ENCODE measurements around the gene UVSSA.
A peak's percentile ranks its signal among the peaks of the same experiment; 100 is the strongest.

The UVSSA gene

DNA sequence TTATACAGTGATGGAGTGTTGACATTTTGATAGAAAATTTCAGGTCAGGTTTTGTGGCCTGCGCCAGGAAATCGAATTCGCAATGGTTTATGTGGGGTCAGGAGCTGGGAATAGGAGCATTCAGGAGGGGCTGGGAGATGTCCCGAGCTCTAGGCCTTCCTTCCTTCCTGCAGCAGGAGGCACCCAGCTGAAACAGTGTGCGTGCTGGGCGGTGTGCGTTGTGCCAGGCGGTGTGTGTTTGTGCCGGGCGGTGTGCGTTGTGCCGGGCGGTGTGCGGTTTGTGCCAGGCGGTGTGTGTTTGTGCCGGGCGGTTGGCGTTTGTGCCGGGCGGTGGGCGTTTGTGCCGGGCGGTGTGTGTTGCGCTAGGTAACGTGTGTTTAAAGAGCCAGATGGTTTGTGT lies 1.7 kb downstream of the UVSSA start:
- DNase-seq (ENCODE audit: low read depth) = no peak

DNA sequence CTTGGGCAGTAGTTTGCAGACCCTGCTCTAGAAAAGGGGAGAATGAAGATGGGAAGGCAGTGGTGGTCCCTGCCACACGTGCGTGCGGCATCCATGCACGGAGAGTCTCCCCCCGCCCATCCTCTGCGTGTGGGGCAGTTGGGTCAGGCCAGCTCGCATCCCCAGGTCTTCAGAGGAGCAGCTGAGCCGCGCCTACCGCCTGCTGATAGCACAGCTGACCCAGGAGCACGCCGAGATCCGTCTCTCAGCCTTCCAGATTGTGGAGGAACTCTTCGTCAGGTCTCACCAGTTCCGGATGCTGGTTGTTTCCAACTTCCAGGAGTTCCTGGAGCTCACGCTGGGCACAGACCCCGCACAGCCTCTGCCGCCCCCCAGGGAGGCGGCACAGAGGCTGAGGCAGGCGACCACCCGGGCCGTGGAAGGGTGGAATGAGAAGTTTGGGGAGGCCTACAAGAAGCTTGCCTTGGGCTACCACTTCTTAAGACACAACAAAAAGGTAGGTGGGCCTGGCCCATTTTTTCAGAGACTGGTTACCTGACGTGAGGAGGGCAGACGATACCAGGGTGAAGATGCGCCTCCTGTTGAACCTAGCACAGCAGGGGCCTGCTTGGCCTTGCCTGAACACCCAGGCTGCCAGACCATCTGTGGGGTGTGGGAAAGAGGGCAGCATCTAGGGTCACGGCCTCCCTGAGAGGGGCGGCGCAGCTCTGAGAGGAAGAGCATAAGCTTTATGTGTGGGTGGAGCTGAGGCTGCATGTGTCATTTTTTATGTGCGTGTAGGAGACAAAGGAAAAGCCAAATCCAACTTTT lies 2.6 kb downstream of the UVSSA start:
- DNase-seq (ENCODE audit: low read depth) = no peak

DNA sequence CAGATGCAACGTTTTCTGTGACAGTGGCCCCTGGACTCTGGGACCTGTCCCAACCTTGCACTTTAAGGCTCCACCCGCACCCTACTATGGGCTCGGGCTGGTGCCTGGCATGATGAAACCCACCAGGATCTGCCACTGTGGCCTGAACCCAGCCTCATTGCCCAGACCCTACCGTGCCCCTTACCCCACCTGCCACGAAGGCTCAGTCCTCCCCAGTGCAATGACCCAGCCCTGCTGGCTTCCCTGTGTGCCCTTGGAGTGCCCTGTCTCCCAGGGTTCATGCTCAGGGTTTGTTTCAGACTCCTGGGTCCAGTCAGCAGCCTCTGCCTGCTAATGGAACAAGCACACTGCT lies 3.1 kb downstream of the UVSSA start:
- DNase-seq (ENCODE audit: low read depth) = no peak

DNA sequence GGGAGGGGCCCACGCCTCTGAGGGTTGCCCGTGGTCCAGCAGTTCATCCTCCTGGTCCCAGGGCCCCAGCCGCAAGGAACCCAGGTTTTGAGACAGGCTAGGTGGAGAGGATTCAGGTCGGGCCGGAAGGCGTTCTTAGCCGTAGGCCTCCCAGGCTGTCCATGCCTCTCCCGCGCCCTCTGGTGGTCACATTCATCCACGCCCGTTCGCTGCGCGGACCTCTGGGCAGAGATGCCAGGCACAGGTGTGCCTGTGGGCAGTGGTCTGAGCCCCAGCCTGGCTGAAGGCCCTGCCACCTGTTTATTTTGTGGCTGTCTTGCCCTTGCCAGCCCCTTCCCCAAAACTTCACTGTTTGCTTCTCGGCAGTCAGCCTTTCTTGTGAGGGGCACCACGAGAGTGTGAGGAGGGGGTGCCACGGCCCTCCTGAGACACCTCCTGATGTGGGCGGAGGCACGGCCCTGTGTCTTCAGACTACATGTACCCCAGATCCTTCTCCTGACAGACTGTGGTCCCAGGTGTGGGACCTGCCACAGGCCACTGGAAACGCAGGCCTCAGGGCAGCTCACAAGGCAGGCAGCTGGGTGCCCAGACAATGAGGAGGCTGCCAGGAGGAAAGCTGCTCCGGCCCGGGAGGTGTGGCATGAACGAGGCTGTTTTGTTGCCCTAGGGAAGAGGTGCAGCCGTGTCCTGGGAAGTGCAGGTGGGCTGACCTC lies 5.0 kb downstream of the UVSSA start:
- peak; percentile 86 for DNase-seq (ENCODE audit: low read depth)

DNA sequence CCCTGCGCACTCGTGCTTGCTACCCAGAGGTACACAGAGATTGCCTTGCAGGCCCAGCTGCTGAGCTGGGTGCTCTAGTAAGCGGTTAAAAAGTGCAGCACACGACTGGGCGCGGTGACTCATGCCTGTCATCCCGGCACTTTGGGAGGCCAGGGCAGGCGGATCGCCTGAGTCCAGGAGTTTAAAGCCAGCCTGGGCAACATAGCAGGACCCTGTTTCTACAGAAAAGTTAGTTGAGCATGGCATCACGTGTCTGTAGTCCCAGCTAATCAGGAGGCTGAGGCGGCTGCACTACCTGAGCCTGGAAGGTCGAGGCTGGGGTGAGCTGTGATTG lies 5.5 kb downstream of the UVSSA start:
- DNase-seq (ENCODE audit: low read depth) = no peak

DNA sequence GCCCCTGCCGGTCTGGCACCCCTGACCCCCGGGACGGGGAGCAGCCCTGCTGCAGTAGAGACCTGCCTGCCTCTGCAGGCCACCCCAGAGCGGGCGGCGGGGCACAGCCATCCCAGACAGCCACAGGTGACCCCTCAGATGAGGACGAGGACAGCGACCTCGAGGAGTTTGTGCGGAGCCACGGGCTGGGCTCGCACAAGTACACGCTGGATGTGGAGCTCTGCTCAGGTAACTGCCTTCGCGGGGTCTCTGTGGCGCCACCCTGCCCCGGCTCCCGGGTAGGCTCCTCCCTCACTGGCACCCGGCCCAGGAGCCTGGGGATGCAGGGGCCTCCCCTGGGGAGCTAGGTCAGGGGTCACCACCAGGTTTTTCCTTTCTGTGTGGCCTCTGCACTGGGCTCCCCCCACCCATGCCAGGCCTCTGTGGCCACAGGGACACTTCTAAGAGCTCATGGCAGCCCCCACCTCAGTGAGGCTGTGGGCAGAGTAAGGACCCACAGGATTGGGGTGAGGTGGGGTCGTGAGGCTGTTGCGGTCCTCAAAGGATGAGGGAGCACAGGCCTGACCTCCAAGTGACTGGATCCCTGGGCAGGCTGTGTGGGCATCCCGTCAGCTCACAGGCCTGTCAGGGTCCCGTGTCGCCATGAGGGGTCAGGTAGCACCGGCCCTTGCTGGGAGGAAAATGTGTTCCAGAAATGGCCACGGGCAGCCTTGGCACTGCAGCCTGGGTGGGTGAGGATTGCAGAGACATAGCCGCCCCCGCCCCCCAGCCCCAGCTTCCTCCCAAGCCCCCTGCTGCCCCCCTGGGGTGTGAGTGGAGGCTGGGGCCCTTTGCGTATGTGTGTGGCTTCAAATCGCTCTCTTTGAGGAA lies 6.4 kb downstream of the UVSSA start:
- no peak for DNase-seq (ENCODE audit: low read depth)

DNA sequence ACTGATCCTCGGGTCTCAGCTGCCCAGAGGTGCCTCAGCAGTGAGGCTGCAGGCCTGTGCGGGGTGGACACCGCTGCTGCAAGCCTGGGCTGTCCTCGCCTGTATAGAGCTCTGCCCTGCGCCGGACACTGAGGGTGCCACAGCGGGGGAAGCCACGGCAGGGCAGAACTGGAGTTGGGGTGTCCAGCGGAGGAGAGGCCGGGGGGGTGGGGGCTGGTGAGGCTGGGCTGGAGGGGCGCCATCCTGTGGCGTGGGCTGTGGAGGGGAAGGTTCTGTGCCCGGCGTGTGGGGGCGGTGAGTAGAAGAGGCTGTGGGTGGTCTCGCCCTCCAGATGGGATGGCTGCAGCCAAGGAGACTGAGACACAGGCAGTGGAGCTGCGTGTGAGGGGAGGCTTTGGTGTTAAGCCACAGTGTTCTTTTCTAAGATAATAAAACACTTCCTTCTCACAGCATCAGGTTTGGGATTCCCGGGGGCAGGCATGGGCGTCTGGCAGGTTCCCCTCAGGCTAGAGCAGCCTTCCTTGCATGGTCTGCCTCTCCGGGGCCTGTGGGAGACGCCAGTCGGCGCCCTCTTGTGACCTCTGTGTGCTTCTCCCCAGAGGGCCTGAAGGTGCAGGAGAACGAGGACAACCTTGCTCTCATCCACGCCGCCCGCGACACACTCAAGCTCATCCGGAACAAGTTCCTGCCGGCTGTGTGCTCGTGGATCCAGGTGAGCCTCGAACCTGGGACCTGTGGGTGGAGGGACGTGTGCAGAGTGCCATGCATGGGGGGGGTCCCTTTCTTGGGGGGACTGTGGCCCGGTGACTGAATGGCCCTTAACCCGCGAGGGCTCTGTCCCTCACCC lies 7.4 kb downstream of the UVSSA start:
- no peak for DNase-seq (ENCODE audit: low read depth)

DNA sequence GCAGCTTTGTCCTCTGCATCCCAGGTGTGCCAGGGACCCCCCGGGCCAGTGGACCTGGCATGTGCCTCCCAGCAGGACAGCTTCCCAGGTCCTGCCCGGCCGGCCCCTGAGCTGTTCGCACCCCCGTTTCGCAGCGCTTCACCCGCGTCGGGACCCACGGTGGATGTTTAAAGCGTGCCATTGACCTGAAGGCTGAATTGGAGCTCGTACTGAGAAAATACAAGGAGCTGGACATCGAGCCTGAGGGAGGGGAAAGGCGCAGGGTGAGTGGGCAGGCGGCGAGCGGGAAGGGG lies 7.9 kb downstream of the UVSSA start:
- no peak for DNase-seq (ENCODE audit: low read depth)

DNA sequence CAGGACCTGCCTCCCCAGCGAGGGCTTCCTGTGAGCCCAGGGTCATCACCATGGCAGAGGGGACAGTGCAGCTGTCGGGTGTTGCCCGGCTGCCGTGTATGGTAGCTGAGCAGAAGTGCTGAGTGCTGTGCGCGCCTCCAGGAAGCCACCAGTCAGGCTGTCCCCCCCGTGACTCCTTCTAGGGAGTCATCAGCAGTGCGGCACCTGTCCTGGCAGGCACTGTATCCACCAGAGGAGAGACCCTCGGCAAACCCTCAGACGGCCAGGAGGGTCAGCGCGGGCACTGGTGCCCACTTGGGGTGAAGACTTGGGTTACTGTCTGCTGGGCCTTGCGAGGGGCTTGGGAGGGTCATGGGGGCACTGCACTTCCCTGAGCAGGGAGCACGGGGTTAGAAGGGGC lies 8.4 kb downstream of the UVSSA start:
- DNase-seq (ENCODE audit: low read depth) = no peak

DNA sequence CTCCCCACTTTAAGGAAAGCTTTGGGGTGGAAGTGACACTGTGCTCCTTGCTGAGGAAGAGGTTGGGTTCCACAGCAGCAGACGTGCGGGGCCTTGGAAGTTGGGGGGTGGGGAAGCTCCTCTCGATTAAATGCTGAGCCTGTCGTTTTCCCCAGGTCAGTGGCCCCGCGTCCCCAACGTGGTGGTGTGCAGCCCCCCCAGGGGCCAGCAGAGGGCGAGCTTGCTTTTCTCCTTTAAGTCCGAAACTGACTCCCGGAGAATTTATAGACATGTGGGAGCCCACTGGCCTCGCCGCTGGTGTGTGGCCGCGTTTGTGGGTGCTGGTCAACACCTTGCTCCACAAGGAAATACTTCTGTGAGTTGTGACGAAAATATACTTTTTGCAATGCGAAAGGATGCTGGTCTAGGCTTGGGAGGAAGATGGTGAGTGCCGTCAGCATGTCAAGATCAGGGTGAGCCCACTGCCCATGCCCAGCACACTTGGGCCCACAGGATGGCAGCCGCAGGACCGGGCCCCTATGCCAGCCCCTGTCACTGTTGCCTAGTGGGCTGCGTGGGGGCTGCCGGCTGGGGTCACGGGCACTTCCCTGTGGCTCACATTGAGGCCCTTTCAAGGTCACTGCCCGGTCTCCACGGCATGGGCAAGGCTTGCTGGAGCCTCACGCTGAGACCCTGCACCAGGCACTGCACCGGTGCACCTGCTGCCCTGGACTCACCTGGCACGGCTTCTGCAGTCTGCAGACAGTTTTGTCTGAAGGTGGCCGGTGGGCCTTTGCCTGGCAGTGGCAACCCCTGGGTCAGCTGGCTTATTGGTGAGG lies 9.4 kb downstream of the UVSSA start:
- peak; percentile 30 for DNase-seq (ENCODE audit: low read depth)

DNA sequence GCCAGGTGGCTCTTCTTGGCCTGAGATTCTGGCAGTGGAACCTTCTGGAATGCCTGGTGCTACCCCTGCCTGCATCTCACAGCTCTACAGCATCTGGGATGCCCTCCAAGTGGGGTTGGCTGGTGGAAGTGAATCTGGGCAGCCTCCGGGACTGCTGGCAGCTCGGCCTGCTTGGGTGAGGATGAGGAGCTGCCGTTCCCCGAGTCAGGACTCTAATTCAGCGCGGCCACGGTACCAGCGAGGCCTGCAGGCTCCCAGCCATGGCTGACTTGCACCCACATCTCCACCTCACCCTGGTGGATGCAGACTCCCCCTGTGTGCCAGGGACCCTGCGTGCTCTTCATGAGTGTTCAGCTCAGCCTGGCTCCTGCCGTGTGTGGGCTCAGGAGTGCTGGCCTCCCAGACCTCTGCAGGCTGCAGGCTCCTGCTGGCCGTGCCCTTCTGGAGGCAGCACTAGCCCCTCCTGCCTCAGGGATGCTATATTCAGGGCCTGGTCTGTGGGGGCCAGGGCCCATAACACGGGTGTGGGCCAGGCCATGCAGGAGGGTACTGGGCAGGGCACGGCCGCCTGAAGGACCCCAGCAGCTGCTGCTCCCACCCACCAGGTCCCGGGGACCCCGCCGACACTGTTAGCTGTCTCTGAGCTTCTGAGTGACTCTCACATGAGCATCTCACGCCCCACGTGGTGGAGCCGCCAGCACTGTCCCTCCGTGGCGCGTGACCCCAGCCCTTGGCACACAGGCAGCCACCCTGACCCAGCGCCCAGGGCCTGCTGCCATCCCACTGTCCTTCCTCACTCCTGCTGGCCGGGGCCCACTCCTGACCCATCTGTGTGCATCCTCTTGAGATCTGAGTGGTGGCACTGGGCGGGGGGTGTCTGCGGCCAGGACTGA lies 10.6 kb downstream of the UVSSA start:
- no peak for DNase-seq (ENCODE audit: low read depth)

DNA sequence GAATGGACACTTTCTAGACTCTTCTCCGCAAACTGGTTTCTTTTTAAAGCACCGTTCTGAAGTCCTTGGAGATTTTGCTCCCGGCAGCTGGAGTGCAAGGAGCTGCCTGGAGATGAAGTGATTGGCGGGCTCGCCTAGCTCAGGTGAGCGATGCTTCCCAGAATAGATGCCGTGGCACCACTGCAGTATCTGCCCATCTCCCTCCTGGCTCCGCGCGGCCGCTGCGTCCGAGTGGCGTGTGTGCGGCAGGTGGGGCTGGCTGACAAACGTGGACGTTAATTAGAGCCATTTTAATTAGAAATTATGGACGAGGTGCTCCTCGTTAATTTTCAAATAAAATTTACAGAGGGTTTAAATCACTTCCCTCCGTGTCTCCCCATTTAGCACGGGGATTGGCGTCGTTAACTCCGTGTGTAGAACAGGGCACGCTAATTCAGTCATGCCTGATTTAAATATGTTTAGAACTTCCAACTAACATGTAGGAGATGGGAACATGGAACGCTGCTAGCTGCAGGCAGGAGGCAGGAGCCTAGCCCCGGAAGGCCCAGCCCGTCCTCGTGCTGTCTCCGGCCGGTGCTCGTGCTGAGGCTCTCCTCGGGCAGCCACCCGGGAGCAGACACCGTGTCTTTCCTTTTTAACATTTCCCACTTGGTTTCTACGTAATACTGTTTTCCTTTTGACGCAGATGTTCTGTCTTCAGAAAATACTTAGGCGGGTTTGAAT lies 11.6 kb downstream of the UVSSA start:
- DNase-seq (ENCODE audit: low read depth) = no peak

DNA sequence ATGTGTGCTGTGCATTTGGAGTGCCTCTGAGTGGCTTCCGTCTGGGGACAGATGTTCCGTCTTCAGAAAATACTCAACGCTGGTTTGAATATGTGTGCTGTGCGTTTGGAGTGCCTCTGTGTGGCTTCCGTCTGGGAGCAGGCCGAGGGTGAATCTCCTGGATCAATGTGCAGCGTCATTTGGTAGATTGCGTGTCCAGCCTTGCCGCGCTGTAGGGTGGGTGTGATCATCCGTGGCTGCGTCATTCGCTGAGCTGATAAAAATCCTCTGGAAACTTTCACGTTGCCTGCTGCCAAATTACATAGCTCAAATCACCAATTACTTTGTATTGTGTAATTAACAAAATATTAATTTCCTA lies 12.1 kb downstream of the UVSSA start:
- DNase-seq (ENCODE audit: low read depth) = no peak

DNA sequence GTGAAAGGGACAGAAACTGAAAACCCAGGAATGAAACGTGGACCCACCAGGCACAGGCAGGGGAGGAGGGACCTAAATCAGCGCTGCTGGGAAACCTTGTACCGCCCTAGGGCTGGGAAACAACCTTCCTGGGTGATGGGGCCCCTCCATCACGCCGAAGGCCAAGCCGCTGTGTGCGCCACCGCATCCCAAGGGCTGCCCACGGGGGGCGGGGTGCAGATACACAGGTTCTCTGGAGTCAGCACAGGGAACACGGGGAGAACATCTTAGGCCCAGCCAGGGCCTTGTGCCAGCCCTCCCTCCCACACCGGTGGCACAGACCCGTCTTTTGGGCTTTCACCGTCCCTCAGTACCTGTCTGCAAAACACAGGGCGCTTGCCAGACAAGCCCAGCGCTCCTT lies 13.0 kb downstream of the UVSSA start:
- no peak for DNase-seq (ENCODE audit: low read depth)

DNA sequence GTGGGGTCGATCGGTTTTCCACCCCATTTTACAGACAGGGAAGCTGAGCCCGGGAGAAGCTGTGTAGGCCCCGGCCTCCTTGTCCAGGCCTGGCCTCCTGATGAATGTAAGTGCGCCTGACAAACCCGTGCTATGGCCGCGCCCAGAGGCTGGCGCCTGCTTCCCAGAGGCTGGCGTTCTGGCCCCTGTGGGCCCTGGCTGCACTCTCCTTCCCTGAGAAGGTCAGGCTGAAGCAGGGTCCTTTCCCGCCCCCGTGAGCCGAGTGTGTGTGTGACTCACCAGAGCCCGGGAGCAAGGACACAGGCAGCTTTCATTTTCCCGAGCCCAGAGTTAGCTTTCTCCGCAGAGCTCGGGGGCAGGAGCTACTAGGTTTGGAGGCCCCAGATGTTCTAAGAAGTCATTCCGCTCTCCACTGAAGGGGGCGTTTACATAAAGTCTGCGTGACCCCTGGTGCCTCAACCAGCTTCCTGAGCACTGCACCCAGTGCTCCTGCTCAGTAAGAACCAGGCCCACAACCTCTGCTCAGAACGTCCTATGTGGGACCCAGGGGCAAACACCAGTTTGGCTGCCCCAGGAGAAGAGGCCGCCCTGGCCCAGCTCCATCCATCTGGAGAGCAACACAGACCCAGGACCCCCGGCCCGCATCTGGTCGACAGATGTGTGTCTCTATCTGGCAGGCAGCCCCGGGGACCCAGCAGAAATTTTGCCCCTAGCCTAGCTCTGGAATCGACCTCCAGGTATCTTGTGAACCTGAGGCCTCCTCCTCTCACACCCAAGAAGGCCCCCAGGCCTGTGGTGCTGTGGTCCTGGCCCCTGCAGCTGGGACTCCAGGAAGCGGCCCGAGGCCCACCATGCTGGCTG lies 13.6 kb downstream of the UVSSA start:
- DNase-seq (ENCODE audit: low read depth) = no peak

DNA sequence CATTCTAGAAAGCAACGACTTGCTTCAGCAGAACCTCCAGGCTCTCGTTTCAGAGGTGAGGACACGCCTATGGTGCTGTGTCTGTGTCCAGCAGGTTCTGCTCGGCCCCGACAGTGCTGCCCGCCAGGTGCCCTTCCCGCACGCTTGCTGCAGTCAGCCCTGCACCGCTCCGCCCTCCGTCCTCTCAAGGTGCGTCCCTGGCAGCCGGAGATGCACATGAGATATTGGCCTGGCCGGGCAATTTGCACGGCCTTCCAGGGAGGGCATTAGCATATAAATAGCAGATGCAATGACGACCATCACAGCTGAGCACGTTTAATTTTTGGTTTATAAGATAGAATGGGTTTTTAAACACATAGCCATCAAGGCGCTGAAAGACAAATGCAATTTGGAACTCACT lies 14.4 kb downstream of the UVSSA start:
- DNase-seq (ENCODE audit: low read depth) = no peak

DNA sequence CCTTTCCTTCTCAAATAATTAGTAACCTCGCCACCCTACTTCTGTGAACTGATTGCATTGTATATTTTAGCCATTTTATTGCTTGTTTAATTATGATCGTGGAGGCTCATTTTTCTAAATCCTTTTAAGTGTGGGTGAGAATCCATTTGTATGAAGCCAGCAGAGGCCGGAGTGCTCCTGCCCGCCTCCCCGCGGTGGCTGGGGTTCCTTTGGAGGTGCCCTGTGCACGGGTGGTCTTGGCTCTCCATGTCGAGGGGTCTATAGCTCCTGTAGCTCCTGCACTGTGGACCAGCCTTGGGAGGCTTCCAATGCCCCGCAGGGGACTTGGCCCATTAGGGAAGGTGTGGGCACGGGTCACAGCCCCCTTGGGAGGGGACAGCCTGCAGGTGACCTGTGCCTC lies 15.0 kb downstream of the UVSSA start:
- DNase-seq (ENCODE audit: low read depth) = no peak

DNA sequence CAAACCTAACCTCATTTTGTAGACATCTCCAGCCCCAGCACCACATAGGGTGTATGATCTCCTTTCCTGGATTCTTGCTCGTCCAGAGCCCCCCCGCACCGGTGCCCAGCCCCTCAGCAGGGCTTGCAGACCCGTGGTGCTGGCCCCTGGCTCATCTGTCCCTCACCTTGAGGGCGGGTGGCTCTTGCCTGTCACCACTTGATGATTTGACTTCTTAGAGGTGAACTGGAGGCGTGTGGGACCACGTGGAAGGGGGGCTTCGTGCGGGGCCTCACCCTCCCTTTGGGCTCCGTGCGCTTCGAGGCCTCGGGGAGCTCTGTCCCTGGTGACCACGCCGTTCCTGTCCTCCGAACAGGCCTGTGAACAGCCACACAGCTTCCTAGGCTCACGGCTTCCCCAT lies 15.5 kb downstream of the UVSSA start:
- no peak for DNase-seq (ENCODE audit: low read depth)

DNA sequence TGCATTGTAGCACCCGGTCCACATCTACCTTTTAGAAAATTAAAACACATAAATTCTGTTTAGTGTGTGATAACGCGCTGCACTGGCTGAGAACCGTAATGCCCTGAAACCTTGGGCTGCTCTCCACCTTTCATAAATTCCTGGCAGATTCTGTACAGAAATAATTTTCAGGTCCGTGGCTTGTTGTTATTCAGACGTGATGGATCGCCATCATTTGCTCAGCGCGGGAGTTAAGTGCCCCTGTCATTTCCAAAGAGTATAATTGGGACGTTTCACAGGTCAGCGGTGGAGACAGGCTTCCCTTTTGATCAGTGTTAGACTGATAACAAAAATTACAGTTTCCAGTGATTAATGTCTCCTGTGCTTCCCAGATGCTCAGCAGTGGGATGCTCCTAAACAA lies 16.5 kb downstream of the UVSSA start:
- DNase-seq (ENCODE audit: low read depth) = no peak
